SK-N-SH (cell line): ENCODE results near the gene CMTM1.
A peak's percentile ranks its signal among the peaks of the same experiment; 100 is the strongest.

Source experiments
- CHD2 ChIP-seq: fragments of 150-350 bp; IDR thresholded peaks from 2 replicates; pipeline ENCODE4 v1.6.1; 2018; ENCODE audit warnings: low read length; ENCODE audit not compliant: partially characterized antibody
- CTCF ChIP-seq: fragments of 200-600 bp; sonication (generic); IDR thresholded peaks from 2 replicates; pipeline ENCODE4 v1.6.1; 2017; ENCODE audit warnings: antibody characterized with exemption, mild to moderate bottlenecking, moderate library complexity
- EZH2phosphoT487 ChIP-seq: fragments of 200-600 bp; sonication (generic); IDR thresholded peaks from 2 replicates; pipeline ENCODE4 v1.6.1; 2017; ENCODE audit warnings: low read depth, mixed run types, mild to moderate bottlenecking, antibody characterized with exemption, moderate library complexity, borderline replicate concordance
- GATA2 ChIP-seq: sonication (generic); formaldehyde crosslinking; IDR thresholded peaks from 2 replicates; pipeline ENCODE4 v1.5.0; 2020; ENCODE audit warnings: mild to moderate bottlenecking, missing genetic modification reagents
- JUND ChIP-seq: IDR thresholded peaks from 2 replicates; pipeline ENCODE4 v1.4.0; 2012
- MAX ChIP-seq: IDR thresholded peaks from 2 replicates; pipeline ENCODE4 v1.4.0; 2012; ENCODE audit warnings: low read depth
- RAD21 ChIP-seq: IDR thresholded peaks from 2 replicates; pipeline ENCODE4 v1.6.1; 2012; ENCODE audit warnings: mild to moderate bottlenecking, low read length
- RCOR1 ChIP-seq: fragments of 150-350 bp; IDR thresholded peaks from 2 replicates; pipeline ENCODE4 v1.6.1; 2017; ENCODE audit warnings: antibody characterized with exemption, low read length
- SIN3A ChIP-seq: IDR thresholded peaks from 2 replicates; pipeline ENCODE4 v1.6.1; 2012; ENCODE audit warnings: low read depth, mild to moderate bottlenecking, low read length, moderate library complexity, borderline replicate concordance
- SMC3 ChIP-seq: IDR thresholded peaks from 2 replicates; pipeline ENCODE4 v1.6.1; 2012; ENCODE audit warnings: low read depth, low read length, improper control_type of control experiment

GRCh38 chr16:66588981-66589713 is 22.9 kb downstream of the CMTM1 start:
- no peak for TF ChIP-seq EZH2phosphoT487
- TF ChIP-seq RAD21, result peak; percentile 57
- TF ChIP-seq SMC3, result peak; percentile 42
- no peak for TF ChIP-seq SIN3A
- no peak for TF ChIP-seq RCOR1
- TF ChIP-seq CTCF, result peak; percentile 58
- no peak for TF ChIP-seq MAX
- no peak for TF ChIP-seq GATA2
- no peak for TF ChIP-seq CHD2
- TF ChIP-seq JUND, result no peak
